GM23338 (cell line): ENCODE measurements around the gene CHN2. TPM values are rescaled to one million over a fixed set of nuclear protein-coding genes. Genes with fewer than 3 reads are reported as not detected.

ENCODE experiments used
- ATAC-seq: fragments of 200-7000 bp; cut with Tn5 transposase; 3 replicates; pipeline ENCODE4 v1.9.1; 2020
- DNase-seq: peaks from one replicate; pipeline ENCODE4 v3.0.0-alpha.2; 2015; ENCODE audit warnings: low spot score
- H2AFZ ChIP-seq: fragments of 200-600 bp; sonication (generic); 2 replicates; pipeline ENCODE4 v1.8.0; 2016; ENCODE audit warnings: antibody characterized with exemption, mild to moderate bottlenecking, moderate library complexity
- H3F3A ChIP-seq: fragments of 200-600 bp; sonication (generic); replicated peaks from 2 replicates; pipeline ENCODE4 v1.8.0; 2017; ENCODE audit warnings: antibody characterized with exemption, mixed run types, low read depth
- H3K27ac ChIP-seq: fragments of 200-600 bp; sonication (generic); 2 replicates; pipeline ENCODE4 v1.6.1; 2016; ENCODE audit warnings: low read depth
- H3K27me3 ChIP-seq: fragments of 200-600 bp; sonication (generic); 2 replicates; pipeline ENCODE4 v1.8.0; 2016; ENCODE audit warnings: mild to moderate bottlenecking, mixed run types, moderate library complexity; ENCODE audit not compliant: insufficient read depth
- H3K36me3 ChIP-seq: fragments of 200-600 bp; sonication (generic); 2 replicates; pipeline ENCODE4 v1.8.0; 2016; ENCODE audit warnings: mild to moderate bottlenecking; ENCODE audit not compliant: insufficient read depth
- H3K4me1 ChIP-seq: fragments of 200-600 bp; sonication (generic); 2 replicates; pipeline ENCODE4 v1.8.0; 2016; ENCODE audit warnings: mild to moderate bottlenecking, moderate library complexity; ENCODE audit not compliant: insufficient read depth
- H3K4me2 ChIP-seq: fragments of 200-600 bp; sonication (generic); 2 replicates; pipeline ENCODE4 v1.7.1; 2017; ENCODE audit warnings: mixed run types
- H3K4me3 ChIP-seq: fragments of 200-600 bp; sonication (generic); 2 replicates; pipeline ENCODE4 v1.6.1; 2016; ENCODE audit warnings: mixed run types
- H3K79me2 ChIP-seq: fragments of 200-600 bp; sonication (generic); replicated peaks from 2 replicates; pipeline ENCODE4 v1.8.0; 2017; ENCODE audit warnings: mild to moderate bottlenecking; ENCODE audit not compliant: insufficient read depth
- H3K9me2 ChIP-seq: fragments of 200-600 bp; sonication (generic); 2 replicates; pipeline ENCODE4 v1.8.0; 2017; ENCODE audit not compliant: insufficient read depth
- H4K20me1 ChIP-seq: fragments of 200-600 bp; sonication (generic); replicated peaks from 2 replicates; pipeline ENCODE4 v1.8.0; 2017; ENCODE audit warnings: mild to moderate bottlenecking; ENCODE audit not compliant: insufficient read depth
- H3K27ac Mint-ChIP-seq: 2 replicates; pipeline ENCODE4 v1.8.0; 2020; ENCODE audit warnings: inconsistent platforms, mild to moderate bottlenecking, moderate library complexity, mixed read lengths
- H3K27me3 Mint-ChIP-seq: 3 replicates; pipeline ENCODE4 v1.8.0; 2022; ENCODE audit warnings: low read depth, mild to moderate bottlenecking, moderate library complexity, mixed read lengths, inconsistent platforms; ENCODE audit not compliant: insufficient read depth, poor library complexity
- H3K36me3 Mint-ChIP-seq: 3 replicates; pipeline ENCODE4 v1.8.0; 2021; ENCODE audit warnings: low read depth, mild to moderate bottlenecking, inconsistent platforms, moderate library complexity, mixed read lengths
- H3K4me1 Mint-ChIP-seq: 3 replicates; pipeline ENCODE4 v1.8.0; 2020; ENCODE audit warnings: mild to moderate bottlenecking, inconsistent platforms, mixed read lengths
- H3K4me3 Mint-ChIP-seq: 3 replicates; pipeline ENCODE4 v1.8.0; 2021; ENCODE audit warnings: moderate library complexity, mild to moderate bottlenecking, inconsistent platforms, mixed read lengths
- H3K9me3 Mint-ChIP-seq: 3 replicates; pipeline ENCODE4 v1.8.0; 2020; ENCODE audit warnings: moderate library complexity, mild to moderate bottlenecking, inconsistent platforms, mixed read lengths
- CREB1 ChIP-seq: fragments of 250-450 bp; sonication (Bioruptor Pico); IDR thresholded peaks from 2 replicates; pipeline ENCODE4 v1.5.0; 2020; ENCODE audit warnings: low read depth, mild to moderate bottlenecking, moderate library complexity
- CTCF ChIP-seq, 2 experiments: fragments of 200-600 bp in 1 of 2; sonication (generic) in 1 of 2; conservative IDR thresholded peaks; 2 replicates each; pipeline versions ENCODE4 v1.5.1 to v1.6.1; 2016 to 2017; ENCODE audit warnings: antibody characterized with exemption in 2 of 2, low read depth in 2 of 2, mild to moderate bottlenecking in 2 of 2, moderate library complexity in 1 of 2
- EZH2phosphoT487 ChIP-seq: fragments of 200-600 bp; sonication (generic); IDR thresholded peaks from one replicate; pipeline ENCODE4 v1.8.1; 2018; ENCODE audit warnings: antibody characterized with exemption; ENCODE audit not compliant: unreplicated experiment
- NANOG ChIP-seq: IDR thresholded peaks from 2 replicates; pipeline ENCODE4 v1.6.1; 2016; ENCODE audit warnings: antibody characterized with exemption, borderline replicate concordance
- POLR2AphosphoS5 ChIP-seq: IDR thresholded peaks from 2 replicates; pipeline ENCODE4 v1.6.1; 2016; ENCODE audit warnings: antibody characterized with exemption, low read depth
- REST ChIP-seq: IDR thresholded peaks from one replicate; pipeline ENCODE4 v1.6.1; 2018; ENCODE audit warnings: antibody characterized with exemption; ENCODE audit not compliant: unreplicated experiment
- STAT1 ChIP-seq: IDR thresholded peaks from one replicate; pipeline ENCODE4 v1.6.1; 2016; ENCODE audit warnings: antibody characterized with exemption; ENCODE audit not compliant: unreplicated experiment
- polyA plus RNA-seq: library from polyadenylated mRNA; unstranded; fragments of >200 nt; fragmentation: Nextera tagmentation; extraction: Ambion mirVana; gene quantifications from 2 replicates; pipeline ENCODE4 v1.2.1, GENCODE V29; 2016
- total RNA-seq: library from RNA; depleted of rRNA; stranded (reverse); fragments of >200 nt; shearing (Covaris generic); gene quantifications from 2 replicates; pipeline ENCODE4 v1.2.3, GENCODE V29; 2014
- TF ChIP-seq, protein P1 (sequence below): fragments of 250-450 bp; sonication (Bioruptor Pico); IDR thresholded peaks from 2 replicates; pipeline ENCODE4 v1.5.0; 2020; ENCODE audit warnings: mild to moderate bottlenecking, moderate library complexity

The CHN2 gene
- total and polyA plus RNA-seq, 2 experiments from 2014 or later: 6.1 to 7.5 TPM

GRCh38 chr7:29161231-29161630 lies 33.3 kb upstream of the CHN2 start:
- Mint-ChIP-seq H3K4me1 (peaks cover 13% of the 10 kb centered on the region), H3K27ac (no peak overlapping the region), H3K27me3 (peaks cover 3% of the 10 kb centered on the region), H3K4me3 (no peak overlapping the region), H3K9me3 (no peaks in the 10 kb centered on the region), H3K36me3 (no peaks in the 10 kb centered on the region)
- H3K79me2 ChIP-seq: no peaks in the 10 kb centered on the region
- no peak overlapping the region for H3K4me3 ChIP-seq
- H3K27me3 ChIP-seq: no peaks in the 10 kb centered on the region
- no peaks in the 10 kb centered on the region for H4K20me1 ChIP-seq
- peaks cover 17% of the 10 kb centered on the region for H3K4me1 ChIP-seq
- no peak overlapping the region for H3K27ac ChIP-seq
- no peaks in the 10 kb centered on the region for H3K36me3 ChIP-seq
- H3K9me2 ChIP-seq: no peaks in the 10 kb centered on the region
- DNase-seq (no peak), ATAC-seq (no peak)
- TF ChIP-seq EZH2phosphoT487 (no peak), POLR2AphosphoS5 (no peak), NANOG (no peak), CTCF (conservative IDR thresholded peaks at IDR 0.05; ENCODE audit: low read depth in 2 of 2) (no peak)
- no peak overlapping the region for H2AFZ ChIP-seq
- H3F3A ChIP-seq: no peaks in the 10 kb centered on the region
- no peak overlapping the region for H3K4me2 ChIP-seq

DNA sequence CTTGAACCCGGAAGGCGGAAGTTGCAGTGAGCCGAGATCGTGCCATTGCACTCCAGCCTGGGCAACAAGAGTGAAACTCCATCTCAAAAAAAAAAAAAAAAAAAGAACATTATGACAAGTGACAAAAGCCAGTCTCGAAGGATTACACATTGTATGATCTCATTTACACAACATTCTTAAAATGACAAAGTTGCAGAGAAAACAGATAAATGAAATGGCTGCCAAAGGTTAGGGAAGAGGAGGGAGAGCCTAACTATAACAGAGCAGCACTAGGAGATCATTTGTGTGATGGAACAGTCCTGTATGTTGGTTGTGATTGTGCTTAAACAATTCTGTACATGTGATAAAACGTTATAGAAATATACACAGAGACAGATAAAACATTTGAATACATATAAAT lies 32.0 kb upstream of the CHN2 start:
- H3K36me3 ChIP-seq: no peaks in the 10 kb centered on the region
- H3K4me2 ChIP-seq: no peak overlapping the region
- DNase-seq (no peak), ATAC-seq (no peak)
- no peak overlapping the region for H2AFZ ChIP-seq
- peaks cover 2% of the 10 kb centered on the region; the same call in 2 of the 3 replicates for H3K4me1 Mint-ChIP-seq
- H3K36me3 Mint-ChIP-seq: no peaks in the 10 kb centered on the region
- no peak overlapping the region for H3K27ac Mint-ChIP-seq
- H3K27me3 Mint-ChIP-seq: peaks cover 3% of the 10 kb centered on the region
- H3F3A ChIP-seq: no peaks in the 10 kb centered on the region
- H3K27ac ChIP-seq: no peak overlapping the region
- no peaks in the 10 kb centered on the region for H3K9me2 ChIP-seq
- H3K4me3 Mint-ChIP-seq: no peak overlapping the region
- H3K27me3 ChIP-seq: no peaks in the 10 kb centered on the region
- H3K9me3 Mint-ChIP-seq: no peaks in the 10 kb centered on the region
- H3K4me3 ChIP-seq: no peak overlapping the region
- no peaks in the 10 kb centered on the region for H4K20me1 ChIP-seq
- H3K79me2 ChIP-seq: no peaks in the 10 kb centered on the region
- H3K4me1 ChIP-seq: peaks cover 4% of the 10 kb centered on the region
- TF ChIP-seq REST (no peak), CTCF (conservative IDR thresholded peaks at IDR 0.05; ENCODE audit: low read depth in 2 of 2) (no peak), CREB1 (CRISPR knock-in tag) (no peak), STAT1 (no peak), EZH2phosphoT487 (no peak)
- TF ChIP-seq, protein P1, sequence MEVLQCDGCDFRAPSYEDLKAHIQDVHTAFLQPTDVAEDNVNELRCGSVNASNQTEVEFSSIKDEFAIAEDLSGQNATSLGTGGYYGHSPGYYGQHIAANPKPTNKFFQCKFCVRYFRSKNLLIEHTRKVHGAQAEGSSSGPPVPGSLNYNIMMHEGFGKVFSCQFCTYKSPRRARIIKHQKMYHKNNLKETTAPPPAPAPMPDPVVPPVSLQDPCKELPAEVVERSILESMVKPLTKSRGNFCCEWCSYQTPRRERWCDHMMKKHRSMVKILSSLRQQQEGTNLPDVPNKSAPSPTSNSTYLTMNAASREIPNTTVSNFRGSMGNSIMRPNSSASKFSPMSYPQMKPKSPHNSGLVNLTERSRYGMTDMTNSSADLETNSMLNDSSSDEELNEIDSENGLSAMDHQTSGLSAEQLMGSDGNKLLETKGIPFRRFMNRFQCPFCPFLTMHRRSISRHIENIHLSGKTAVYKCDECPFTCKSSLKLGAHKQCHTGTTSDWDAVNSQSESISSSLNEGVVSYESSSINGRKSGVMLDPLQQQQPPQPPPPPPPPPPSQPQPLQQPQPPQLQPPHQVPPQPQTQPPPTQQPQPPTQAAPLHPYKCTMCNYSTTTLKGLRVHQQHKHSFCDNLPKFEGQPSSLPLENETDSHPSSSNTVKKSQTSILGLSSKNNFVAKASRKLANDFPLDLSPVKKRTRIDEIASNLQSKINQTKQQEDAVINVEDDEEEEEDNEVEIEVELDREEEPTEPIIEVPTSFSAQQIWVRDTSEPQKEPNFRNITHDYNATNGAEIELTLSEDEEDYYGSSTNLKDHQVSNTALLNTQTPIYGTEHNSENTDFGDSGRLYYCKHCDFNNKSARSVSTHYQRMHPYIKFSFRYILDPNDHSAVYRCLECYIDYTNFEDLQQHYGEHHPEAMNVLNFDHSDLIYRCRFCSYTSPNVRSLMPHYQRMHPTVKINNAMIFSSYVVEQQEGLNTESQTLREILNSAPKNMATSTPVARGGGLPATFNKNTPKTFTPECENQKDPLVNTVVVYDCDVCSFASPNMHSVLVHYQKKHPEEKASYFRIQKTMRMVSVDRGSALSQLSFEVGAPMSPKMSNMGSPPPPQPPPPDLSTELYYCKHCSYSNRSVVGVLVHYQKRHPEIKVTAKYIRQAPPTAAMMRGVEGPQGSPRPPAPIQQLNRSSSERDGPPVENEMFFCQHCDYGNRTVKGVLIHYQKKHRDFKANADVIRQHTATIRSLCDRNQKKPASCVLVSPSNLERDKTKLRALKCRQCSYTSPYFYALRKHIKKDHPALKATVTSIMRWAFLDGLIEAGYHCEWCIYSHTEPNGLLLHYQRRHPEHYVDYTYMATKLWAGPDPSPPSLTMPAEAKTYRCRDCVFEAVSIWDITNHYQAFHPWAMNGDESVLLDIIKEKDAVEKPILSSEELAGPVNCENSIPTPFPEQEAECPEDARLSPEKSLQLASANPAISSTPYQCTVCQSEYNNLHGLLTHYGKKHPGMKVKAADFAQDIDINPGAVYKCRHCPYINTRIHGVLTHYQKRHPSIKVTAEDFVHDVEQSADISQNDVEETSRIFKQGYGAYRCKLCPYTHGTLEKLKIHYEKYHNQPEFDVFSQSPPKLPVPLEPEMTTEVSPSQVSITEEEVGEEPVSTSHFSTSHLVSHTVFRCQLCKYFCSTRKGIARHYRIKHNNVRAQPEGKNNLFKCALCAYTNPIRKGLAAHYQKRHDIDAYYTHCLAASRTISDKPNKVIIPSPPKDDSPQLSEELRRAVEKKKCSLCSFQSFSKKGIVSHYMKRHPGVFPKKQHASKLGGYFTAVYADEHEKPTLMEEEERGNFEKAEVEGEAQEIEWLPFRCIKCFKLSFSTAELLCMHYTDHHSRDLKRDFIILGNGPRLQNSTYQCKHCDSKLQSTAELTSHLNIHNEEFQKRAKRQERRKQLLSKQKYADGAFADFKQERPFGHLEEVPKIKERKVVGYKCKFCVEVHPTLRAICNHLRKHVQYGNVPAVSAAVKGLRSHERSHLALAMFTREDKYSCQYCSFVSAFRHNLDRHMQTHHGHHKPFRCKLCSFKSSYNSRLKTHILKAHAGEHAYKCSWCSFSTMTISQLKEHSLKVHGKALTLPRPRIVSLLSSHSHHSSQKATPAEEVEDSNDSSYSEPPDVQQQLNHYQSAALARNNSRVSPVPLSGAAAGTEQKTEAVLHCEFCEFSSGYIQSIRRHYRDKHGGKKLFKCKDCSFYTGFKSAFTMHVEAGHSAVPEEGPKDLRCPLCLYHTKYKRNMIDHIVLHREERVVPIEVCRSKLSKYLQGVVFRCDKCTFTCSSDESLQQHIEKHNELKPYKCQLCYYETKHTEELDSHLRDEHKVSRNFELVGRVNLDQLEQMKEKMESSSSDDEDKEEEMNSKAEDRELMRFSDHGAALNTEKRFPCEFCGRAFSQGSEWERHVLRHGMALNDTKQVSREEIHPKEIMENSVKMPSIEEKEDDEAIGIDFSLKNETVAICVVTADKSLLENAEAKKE: no peak
